NCI-H460 (cell line): ENCODE data around the gene FAM89A. TPM values are rescaled to one million over a fixed set of nuclear protein-coding genes. Genes with fewer than 3 reads are reported as not detected.
"Not testable (repeated sequence)": the region's sequence is repeated elsewhere in the genome, so short reads cannot be mapped to it uniquely, and the experiment has no call there.

Source experiments
- DNase-seq: peaks from one replicate; pipeline ENCODE4 v3.0.0-alpha.2; 2016; ENCODE audit warnings: low read depth; ENCODE audit errors: extremely low read depth
- total RNA-seq: library from RNA; depleted of rRNA; stranded (reverse); fragments of >200 nt; shearing (Covaris generic); gene quantifications from 2 replicates; pipeline ENCODE4 v1.2.3, GENCODE V29; 2014

Gene FAM89A
- total RNA-seq, 1 experiment from 2014 or later: 36.6 TPM

DNA sequence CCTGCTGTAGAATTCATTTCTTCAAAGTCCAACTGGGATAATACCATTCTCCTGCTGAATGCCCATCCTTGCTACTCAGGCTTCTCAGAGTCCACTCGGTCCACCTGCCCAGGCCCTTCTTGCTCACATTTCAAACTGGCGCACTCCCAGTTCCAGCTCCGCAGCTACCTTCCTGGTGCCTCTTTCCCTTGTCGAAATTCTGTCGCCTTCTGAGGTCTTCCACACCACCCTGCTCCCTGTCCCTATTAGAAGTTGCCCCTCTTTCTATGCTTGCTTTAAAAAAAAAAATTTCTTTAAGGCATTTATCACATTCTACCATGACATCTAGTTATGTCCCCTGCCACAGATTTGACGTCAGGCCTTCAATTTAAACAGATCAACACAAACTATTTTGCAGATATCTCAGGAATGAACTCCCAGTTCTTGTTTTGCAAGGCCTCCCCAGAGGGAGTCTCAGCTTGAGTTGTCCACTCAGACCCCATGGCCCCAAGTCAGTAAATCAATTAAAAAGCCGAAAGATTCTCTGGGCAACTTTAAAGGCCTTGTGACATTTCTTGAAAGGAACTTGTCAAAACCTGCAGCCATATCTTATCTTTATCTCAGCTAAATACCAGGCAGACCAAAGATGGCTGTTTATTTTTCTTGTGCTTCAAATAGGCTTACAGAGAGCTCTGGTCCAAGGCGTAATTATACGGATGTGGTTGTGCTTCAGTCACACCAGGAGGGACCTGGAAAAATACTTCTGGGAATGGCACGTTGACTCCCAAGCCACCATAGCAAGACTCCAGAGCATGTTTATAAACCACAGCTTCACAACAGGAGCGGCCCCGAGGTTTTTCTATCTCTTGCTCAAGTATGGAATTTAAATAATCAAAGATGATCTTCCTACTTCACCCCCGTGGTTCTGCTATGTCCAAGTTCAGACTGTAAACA is 2.2 kb downstream of the FAM89A start:
- DNase-seq: no peak

- no peak for DNase-seq
Measured at GRCh38 chr1:231036416-231036815, 3.6 kb downstream of the FAM89A start.

- DNase-seq: no peak
Measured at GRCh38 chr1:231035799-231036198, 4.3 kb downstream of the FAM89A start.

DNA sequence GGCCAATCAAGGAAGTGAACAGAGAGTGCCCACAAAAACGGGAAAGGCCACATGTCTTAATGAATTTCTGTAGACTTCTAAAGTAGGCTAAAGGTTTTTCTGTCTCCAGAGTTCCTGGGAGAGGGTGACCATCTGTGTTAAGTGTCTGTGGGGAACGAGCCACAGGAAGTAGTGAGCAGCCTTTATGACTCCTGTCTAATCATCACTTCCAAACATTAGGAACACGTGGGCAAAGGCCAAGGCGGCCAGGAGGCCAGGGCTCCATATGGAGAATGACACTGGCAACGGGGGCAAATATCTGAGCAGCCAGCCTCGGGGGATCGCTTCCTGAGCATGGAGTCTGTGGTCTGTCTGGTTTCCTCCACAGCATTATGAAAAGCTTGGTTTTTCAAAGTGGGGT is 7.1 kb downstream of the FAM89A start:
- no peak for DNase-seq

GRCh38 chr1:231029841-231030240 is 10.2 kb downstream of the FAM89A start:
- DNase-seq: no peak

DNA sequence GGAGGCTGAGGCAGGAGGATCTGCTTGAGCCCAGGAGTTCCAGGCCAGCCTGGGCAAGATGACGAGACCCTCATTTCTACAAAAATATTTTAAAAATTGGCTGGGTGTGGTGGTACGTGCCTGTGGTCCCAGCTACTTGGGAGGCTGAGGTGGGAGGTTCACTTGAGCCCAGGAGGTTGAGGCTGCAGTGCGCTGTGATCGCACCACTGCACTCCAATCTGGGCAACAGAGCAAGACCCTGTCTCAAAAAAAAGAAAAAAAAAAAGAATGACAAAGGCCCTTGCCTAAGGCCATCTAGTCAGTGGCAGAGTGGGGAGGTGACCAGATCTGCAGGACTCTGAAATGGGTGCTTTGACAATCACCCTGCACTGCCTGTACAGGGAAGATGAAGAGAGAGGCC is 10.8 kb downstream of the FAM89A start:
- not testable (repeated sequence) for DNase-seq

GRCh38 chr1:231028682-231029081 is 11.4 kb downstream of the FAM89A start:
- no peak for DNase-seq

DNA sequence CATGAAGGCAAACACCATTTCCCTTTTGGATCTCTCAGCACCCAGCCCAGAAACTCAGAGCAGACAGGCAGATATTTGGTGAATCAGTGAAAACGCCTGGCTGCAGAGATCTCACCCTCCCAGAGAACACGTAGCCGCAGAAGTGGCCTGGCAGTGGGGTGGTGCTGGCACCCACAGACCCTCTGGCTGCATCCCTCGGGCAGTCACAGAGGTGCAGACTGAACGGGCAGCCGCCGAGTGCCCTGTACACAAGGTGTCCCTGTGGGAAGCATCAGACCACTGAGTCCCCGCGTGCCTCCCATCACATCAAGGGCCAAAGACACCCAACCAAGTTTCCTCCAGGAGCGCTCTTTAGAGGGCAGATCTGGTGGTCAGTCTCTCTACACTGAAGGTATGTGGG is 12.1 kb downstream of the FAM89A start:
- no peak for DNase-seq

DNA sequence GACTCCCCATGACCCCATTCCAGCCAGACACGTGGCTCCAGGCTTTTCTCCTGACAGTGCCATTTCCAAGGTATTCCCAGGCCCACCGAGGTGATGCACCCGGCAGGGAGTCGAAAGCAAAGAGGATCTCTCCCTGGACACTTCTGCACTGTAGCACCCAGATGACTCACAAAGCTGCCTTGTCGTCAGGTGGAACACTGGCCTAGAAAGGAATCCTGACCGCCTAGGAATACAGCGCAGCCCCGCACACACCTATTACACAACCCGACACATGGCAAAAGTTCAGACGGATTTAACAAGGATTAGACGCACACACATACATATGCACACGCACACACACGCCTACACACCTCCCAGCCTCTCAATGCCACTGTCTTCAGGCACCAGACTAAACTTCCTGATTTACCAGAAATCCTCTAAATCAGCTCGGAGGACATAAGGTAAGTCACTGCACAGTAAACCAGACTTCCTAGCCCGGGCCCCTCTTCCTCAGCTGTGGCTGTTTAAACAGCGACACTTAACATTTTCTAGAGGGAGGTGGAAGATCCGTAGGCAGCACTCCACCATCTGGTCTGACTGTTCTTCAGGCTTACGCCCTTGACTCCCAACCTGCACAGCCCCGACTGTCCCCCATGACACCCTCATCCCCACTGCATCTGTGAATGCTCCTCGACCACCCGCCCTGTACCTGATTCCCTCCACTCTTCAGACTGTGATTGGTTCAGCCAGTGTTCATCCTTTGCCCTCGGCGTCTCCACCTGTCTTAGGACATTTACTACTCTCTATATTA is 12.7 kb downstream of the FAM89A start:
- no peak for DNase-seq

DNA sequence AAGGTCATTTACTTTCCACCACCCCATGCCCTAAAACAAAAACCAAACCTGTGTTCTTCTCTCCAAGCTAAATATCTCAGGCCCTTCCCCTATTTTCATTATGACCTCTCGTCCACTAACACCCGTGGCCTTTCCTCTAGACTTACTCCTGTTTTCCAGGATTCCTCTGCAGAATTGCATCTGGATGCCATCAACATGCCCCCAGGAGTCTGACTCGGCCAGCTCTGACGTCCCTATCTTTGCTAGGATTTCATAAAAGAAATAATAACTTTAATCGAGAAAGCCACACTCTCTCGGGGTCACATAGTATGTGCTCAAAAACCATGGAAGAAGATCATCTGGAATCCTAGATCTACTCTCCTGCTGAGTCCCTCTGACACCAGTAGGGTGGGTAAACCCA is 13.5 kb downstream of the FAM89A start:
- no peak for DNase-seq

DNA sequence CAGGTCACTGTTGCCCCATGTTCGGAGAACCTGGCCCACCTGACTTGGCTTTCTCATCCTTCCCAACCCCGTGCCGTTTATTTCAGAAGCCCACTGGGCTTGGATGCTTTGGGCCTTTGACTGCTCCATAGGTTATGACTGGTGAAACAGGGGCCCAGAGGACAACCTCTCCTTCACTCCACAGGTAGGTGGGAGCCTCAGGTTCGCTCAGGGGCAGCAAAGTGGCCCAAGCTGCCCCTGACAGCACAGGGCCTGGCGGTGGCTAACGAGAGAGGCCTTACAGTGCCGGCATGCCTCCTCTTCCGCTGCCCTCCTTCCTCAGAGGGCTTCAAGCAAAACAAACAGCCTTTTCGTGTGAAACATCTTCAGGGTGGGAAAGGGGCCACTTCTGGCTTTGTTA is 16.9 kb downstream of the FAM89A start:
- no peak for DNase-seq

- DNase-seq: not testable (repeated sequence)
Measured at GRCh38 chr1:231022543-231022942, 17.5 kb downstream of the FAM89A start.

- DNase-seq: no peak
Measured at GRCh38 chr1:231021540-231022031, 18.5 kb downstream of the FAM89A start.

GRCh38 chr1:231020816-231021215 is 19.2 kb downstream of the FAM89A start:
- DNase-seq: no peak

DNA sequence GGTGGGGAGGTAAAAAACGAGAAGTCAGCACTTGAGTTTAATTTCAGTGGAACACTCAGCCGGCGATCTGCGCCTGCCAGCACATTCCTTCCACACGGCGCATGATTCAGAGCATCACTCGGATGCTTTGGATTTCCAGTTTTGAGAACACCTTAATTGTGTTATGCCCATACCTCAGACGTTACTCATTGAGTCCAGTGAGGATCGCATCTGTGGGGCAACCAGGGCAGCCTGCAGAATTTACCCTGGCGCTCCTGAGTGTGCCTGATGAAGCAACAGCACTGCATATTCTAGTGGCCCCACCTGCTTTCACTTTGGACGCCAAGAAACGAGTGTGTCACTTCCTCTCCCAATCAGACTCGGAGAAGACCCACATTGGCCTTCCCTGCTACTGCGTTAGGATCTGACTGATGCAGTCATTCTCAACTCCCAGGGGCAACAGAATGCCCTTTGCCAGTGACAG is 19.9 kb downstream of the FAM89A start:
- no peak for DNase-seq

GRCh38 chr1:231019711-231020110 is 20.3 kb downstream of the FAM89A start:
- DNase-seq: no peak

- DNase-seq: no peak
Measured at GRCh38 chr1:231016966-231017365, 23.1 kb downstream of the FAM89A start.

DNA sequence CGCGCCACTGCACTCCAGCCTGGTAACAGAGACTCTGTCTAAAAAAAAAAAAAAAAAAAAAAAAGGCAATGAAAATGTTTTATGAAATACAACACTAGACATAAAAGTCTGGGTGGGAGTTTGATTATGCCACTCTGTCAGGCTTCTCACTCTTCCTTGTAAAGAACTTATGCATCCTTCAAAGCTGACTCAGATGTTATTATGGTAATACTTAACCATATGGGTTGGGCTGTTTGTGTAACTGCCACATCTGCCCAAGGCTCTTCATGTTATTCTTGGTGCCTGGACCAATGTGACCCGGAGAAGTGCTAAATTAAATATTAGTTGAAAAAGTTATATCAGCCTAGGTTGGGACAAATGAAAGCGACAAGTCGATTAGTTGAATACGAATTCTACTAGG is 23.8 kb downstream of the FAM89A start:
- no peak for DNase-seq

DNA sequence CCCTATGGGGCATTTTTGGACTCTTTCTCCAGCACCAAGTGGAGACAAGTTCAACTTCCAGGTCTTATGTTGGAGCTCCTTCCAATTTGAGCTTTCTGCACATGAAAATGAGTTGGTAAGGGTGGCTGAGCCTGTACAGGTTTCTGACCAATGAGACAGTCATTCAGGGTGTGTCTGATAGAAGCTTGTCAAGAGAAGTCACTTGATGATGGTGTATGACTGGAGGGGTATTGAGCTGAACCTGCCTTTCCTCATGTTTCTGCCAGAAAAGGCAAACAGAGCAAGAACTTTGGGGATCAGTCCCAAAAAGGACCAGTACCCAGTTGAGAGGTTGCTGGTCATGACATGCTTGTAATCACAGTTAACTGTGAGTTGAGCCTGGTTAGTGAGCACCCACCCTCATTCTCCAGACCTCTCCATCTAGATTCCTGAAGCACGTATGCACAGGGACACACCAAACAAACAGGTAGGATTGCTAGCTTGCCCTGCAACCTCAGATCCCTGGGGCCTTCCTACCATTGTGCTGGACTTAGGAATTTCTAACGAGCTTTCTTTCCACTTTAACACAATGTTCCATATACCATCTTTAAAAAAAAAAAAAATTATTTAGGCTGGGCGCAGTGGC is 26.6 kb downstream of the FAM89A start:
- no peak for DNase-seq

GRCh38 chr1:231011963-231012362 is 28.1 kb downstream of the FAM89A start:
- DNase-seq: no peak

GRCh38 chr1:231011360-231011759 is 28.7 kb downstream of the FAM89A start:
- no peak for DNase-seq
